ENCODE results near the gene KCNJ18. TPM values are rescaled to one million over a fixed set of nuclear protein-coding genes. Genes with fewer than 3 reads are reported as not detected.
"Not testable (repeated sequence)": the region's sequence is repeated elsewhere in the genome, so short reads cannot be mapped to it uniquely, and the experiment has no call there.

The KCNJ18 gene
- total RNA-seq, 1 donor from 2014 or later = not detected

GRCh38 chr17:21681576-21681975, 10.7 kb upstream of the KCNJ18 start:
- DNase-seq; ATAC-seq (ENCODE audit: poor library complexity); intact Hi-C loops (cut with DNase I): not testable (repeated sequence)

DNA sequence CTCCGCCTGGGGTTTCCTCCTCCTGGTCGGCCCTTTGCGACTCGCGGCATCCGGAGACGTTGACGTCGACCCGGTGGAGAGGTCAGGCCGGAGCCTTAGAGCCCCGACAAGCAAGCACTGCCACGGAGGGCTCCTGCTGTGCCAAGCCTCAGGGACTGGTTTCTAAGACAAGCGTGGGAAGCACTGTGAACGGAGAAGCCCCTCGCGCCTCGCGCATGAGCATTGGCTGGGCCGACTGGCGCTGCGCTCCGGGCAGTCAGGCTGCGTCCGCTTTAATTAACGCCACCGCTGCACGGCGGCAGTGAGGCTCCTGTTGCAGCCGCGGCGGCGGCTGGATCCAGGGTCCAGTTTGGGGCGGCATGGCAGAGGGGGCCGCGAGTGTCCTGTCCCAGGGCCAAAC, 10.2 kb upstream of the KCNJ18 start:
- DNase-seq; intact Hi-C loops (cut with DNase I); ATAC-seq (ENCODE audit: poor library complexity): not testable (repeated sequence)

- ATAC-seq (ENCODE audit: poor library complexity); DNase-seq; intact Hi-C loops (cut with DNase I): not testable (repeated sequence)
Observed at GRCh38 chr17:21683142-21683712, 9.1 kb upstream of the KCNJ18 start.

DNA sequence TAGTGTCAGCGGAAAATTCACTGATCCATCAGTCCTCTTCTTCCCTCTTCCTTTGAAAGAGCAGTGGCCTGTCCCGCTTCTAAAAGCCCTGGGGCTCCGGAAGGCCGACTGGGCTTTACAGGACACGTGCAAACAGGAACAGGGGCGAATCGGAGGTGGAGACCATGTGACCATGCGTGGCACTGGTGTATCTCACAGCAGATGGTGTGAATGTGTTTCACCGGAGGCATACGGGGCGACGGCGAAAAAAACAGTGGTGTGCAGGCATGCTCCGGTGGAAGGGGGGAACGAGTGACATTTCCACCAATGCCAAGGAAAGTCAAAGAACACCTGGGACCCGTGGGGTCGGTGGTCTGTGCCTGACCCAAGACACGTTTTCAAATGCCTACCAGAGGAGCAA, 8.4 kb upstream of the KCNJ18 start:
- intact Hi-C loops (cut with DNase I); ATAC-seq (ENCODE audit: poor library complexity); DNase-seq: not testable (repeated sequence)

DNA sequence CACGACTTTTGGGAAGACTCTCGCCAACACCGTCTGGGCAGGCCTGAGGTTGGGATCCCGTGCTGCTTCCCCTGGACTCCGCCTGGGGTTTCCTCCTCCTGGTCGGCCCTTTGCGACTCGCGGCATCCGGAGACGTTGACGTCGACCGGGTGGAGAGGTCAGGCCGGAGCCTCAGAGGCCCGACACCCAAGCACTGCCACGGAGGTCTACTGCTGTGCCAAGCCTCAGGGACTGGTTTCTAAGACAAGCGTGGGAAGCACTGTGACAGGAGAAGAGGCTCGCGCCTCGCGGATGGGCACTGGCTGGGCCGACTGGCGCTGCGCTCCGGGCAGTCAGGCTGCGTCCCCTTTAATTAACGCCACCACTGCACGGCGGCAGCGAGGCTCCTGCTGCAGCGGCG, 7.9 kb upstream of the KCNJ18 start:
- intact Hi-C loops (cut with DNase I); DNase-seq; ATAC-seq (ENCODE audit: poor library complexity): not testable (repeated sequence)

DNA sequence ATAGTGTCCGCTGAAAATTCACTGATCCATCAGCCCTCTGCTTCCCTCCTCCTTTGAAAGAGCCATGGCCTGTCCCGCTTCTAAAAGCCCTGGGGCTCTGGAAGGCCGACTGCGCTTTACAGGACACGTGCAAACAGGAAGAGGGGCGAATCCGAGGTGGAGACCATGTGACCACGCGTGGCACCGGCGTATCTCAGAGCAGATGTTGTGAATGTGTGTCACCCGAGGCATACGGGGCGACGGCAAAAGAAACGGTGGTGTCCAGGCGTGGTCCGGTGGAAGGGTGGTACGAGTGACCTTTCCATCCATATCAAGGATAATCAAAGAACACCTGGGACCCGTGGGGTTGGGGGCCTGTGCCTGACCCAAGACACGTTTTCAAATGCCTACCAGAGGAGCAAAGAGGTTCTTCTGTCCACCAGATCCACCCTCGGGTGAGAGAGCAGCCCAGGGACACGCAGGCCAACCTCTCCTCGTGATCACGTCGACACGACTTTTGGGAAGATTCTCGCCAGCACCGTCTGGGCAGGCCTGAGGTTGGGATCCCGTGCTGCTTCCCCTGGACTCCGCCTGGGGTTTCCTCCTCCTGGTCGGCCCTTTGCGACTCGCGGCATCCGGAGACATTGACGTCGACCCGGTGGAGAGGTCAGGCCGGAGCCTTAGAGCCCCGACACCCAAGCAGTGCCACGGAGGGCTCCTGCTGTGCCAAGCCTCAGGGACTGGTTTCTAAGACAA, 7.1 kb upstream of the KCNJ18 start:
- intact Hi-C loops (cut with DNase I); DNase-seq; ATAC-seq (ENCODE audit: poor library complexity): not testable (repeated sequence)

DNA sequence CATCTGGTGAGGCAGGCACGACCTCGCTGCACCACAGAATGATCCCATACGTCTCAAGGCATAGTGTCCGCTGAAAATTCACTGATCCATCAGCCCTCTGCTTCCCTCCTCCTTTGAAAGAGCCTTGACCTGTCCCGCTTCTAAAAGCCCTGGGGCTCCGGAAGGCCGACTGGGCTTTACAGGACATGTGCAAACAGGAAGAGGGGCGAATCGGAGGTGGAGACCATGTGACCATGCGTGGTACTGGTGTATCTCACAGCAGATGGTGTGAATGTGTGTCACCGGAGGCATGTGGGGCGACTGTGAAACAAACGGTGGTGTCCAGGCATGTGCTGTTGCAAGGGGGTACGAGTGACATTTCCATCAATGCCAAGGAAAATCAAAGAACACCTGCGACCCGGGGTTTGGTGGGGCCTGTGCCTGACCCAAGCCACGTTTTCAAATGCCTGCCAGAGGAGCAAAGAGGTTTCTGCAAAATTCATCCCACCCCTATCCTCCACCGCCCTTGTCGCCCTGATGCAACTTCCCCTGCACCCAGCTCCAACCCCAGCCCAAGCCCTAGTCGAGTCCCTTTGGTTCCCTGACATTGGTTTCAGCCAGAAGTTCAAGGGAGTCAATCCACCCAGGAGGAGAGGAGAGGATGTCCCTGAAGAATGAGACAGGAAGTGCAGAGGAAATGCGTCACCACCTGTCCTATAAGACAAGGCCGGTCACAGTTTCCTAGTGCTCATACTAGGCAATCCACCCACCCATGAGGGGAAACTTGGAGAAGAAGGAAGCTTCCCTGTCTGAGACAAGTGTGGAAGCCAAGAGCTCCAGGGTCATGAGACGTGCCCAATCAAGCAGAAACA, 5.9 kb upstream of the KCNJ18 start:
- intact Hi-C loops (cut with DNase I) = no loop called here
- DNase-seq = no peak
- no peak for ATAC-seq (ENCODE audit: poor library complexity)

- ATAC-seq (ENCODE audit: poor library complexity) = no peak
- intact Hi-C loops (cut with DNase I) = no loop called here
Observed at GRCh38 chr17:21687136-21687953, 5.0 kb upstream of the KCNJ18 start.

DNA sequence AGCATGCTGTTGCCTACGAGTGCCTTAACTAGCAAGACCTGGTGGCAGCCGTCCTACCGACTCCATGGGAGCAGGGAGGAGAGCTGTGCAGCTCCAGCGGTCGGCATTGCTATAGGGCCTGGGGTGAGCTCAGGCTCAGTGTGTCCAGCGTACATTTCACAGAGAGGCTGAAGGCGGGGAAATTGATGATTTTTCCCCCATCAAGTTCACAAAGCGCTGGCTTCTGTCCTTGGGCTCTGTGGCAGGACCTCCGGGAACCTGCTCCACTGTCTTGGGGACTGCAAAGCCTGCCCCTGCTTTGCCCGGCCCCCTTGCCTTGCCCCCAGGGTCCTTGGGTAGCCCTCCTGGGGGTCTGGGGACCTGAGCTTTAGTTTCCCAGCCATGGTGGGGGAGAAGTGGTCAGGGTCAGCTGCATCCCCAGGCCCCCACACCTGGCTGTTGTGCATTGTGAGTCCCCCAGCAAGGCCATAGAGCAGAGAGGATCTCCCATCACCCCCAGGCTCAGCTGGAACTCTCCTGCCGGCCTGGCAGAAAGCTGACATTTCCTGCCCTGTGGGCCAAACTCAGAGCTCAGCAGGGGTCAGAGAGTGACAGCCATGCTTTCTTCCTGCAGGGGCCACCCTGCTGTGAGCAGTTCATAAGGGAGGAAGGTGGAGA, 3.9 kb upstream of the KCNJ18 start:
- no peak for ATAC-seq (ENCODE audit: poor library complexity)
- no peak for DNase-seq
- intact Hi-C loops (cut with DNase I) = no loop called here

More at GRCh38 chr17:21687136-21687953, 5.0 kb upstream of the KCNJ18 start:
- no peak for DNase-seq

DNA sequence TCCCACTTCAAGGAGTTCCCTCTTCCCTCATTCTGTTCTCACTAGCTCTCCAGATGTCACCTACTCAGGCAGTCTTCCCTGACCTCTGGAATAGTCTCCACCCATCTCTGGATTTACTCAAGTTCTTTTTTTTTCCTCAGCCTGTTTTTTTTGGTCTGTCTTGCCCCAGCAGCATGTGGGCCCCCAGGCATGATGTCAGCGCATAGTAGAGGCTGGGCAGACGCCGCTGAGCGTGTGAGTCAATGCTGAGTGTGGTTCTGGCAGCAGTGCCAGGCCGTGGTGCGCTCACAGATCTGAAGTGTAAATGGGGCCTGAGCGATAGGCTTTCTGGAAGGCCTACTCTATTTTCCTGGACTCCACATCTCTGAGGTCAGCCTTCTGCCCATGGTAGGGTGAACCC, 2.7 kb upstream of the KCNJ18 start:
- DNase-seq = no peak
- intact Hi-C loops (cut with DNase I) = no loop called here
- no peak for ATAC-seq (ENCODE audit: poor library complexity)

DNA sequence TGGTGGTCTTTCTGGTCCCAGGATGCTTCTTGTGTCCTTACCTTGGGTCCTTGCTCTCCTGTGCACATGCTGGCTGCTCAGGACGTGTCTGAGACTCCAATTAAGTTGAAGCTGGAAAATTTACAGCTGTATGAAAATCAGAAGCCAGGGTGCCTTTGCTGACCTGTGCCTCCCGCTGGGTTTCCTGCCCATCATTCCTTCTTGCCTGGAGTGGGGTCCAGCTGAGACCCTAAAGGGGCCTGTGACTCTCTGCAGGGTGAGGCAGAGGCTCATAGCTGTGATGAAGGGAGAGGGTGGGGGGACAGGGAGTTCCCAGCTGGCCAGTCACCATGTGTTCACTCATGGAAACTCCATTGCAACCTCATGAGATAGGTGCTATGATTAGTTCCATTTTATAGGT, 1.5 kb upstream of the KCNJ18 start:
- intact Hi-C loops (cut with DNase I); ATAC-seq (ENCODE audit: poor library complexity); DNase-seq: not testable (repeated sequence)

GRCh38 chr17:21691481-21691880, 842 bp upstream of the KCNJ18 start:
- DNase-seq; intact Hi-C loops (cut with DNase I); ATAC-seq (ENCODE audit: poor library complexity): not testable (repeated sequence)

- ATAC-seq (ENCODE audit: poor library complexity); DNase-seq; intact Hi-C loops (cut with DNase I): not testable (repeated sequence)
Observed at GRCh38 chr17:21692704-21693065, 362 bp downstream of the KCNJ18 start.

- DNase-seq; intact Hi-C loops (cut with DNase I); ATAC-seq (ENCODE audit: poor library complexity): not testable (repeated sequence)
Observed at GRCh38 chr17:21693391-21693796, 1.1 kb downstream of the KCNJ18 start.

- ATAC-seq (ENCODE audit: poor library complexity); DNase-seq; intact Hi-C loops (cut with DNase I): not testable (repeated sequence)
Observed at GRCh38 chr17:21693937-21694336, 1.6 kb downstream of the KCNJ18 start.

GRCh38 chr17:21696227-21696626, 3.9 kb downstream of the KCNJ18 start:
- ATAC-seq (ENCODE audit: poor library complexity); DNase-seq; intact Hi-C loops (cut with DNase I): not testable (repeated sequence)

GRCh38 chr17:21696842-21697507, 4.7 kb downstream of the KCNJ18 start:
- DNase-seq; ATAC-seq (ENCODE audit: poor library complexity); intact Hi-C loops (cut with DNase I): not testable (repeated sequence)
